ENCODE results near the gene CLTCL1. TPM values are rescaled to one million over a fixed set of nuclear protein-coding genes. Genes with fewer than 3 reads are reported as not detected.

The CLTCL1 gene
- total RNA-seq, 1 experiment from 2014 or later, result 7.1 TPM

DNA sequence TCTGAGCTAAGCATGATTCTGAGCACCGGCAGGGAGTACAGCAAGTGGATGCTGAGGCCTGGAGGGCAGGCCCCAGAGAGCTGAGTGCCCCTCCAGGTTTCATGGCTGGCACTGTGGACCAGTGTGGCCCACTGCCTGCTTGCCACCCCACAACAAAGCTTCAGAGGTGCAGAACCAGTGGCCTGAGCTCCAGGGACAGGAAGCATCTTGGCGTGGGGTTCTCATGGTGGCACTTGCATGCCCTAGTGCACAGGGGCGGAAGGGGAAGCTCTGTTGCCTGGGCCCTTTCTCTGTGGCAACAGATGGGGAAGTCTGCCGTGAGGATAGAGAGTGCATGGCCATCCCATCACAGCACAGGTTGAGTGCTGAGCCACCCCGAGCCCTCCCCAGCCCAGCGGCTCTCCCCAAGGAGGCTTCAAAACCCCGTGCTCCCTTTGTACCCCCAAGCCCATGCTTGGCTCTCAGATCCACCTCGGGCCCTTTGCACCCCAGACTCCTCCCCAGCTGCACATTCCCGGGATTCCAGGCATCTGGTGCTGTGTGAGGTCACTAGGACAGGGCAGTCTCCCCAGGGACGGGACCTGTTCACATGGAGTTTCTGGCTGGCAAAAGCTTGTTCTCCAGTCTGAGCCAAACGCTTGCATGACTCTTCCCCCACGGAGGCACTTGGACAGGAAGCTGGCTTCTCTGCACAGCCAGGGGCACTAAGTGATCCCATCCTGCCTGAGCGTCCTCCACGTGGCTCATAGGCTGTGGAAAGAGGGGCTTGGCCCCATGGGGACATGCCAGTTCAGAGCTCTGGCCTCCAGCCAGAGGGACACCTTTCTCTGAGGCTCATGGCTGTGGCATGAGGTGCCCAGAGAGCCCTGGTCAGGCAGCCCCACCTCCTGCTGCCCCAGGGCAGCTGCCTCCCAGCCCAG lies 117.2 kb downstream of the CLTCL1 start:
- no peak overlapping the region for H2AFZ ChIP-seq (ENCODE audit: low read depth, low read length, poor library complexity, severe bottlenecking)
- ChIA-PET RAD21 (ENCODE audit: low non-redundant PET in 1 of 2, low total read pairs in 2 of 2, uncharacterized antibody in 2 of 2, unreplicated experiment in 2 of 2) (no interaction called here), POLR2A (interaction anchor here (0.6 kb wide), 1 partner anchor 40 kb away, joined by 3 read pairs; no protein-coding TSS in a partner anchor), CTCF (interaction anchor here (1.0 to 1.5 kb wide), 2 partner anchors 30 to 455 kb away, joined by 3 to 4 read pairs; partner anchors contain the start of gene ESS2)
- H3K79me2 ChIP-seq (ENCODE audit: insufficient read depth, low read length), result peaks cover 62% of the 10 kb centered on the region
- H3K27ac ChIP-seq (ENCODE audit: low read depth, low read length), result peak overlapping the region; percentile 88
- H3K4me3 ChIP-seq (replicated peaks in 1 of 2; ENCODE audit: low read depth in 1 of 2, low read length in 2 of 2), result no peak overlapping the region
- peaks cover 11 to 70% of the 10 kb centered on the region in 2 experiments for H3K4me1 ChIP-seq (ENCODE audit: control insufficient read depth in 1 of 2, insufficient read depth in 2 of 2, low read length in 2 of 2)
- H3K4me2 ChIP-seq (ENCODE audit: low read length), result peak overlapping the region; percentile 99
- no peak for TF ChIP-seq YY1 (IDR thresholded peaks at IDR 0.05; ENCODE audit: extremely low read depth, insufficient replicate concordance, low read depth, low read length)
- no TSS peak for BruUV-seq (replicated peaks)
- no peaks in the 10 kb centered on the region for H3K36me3 ChIP-seq (ENCODE audit: control insufficient read depth in 1 of 2, insufficient read depth in 2 of 2, low read length in 2 of 2)
- H3K9ac ChIP-seq (ENCODE audit: low read length), result no peak overlapping the region; the same call in 1 of the 2 replicates
- ATAC-seq (no peak), DNase-seq (ENCODE audit: low read depth, low spot score) (no peak)
- intact Hi-C loops (cut with micrococcal nuclease), result no loop called here
- H3K27me3 ChIP-seq (ENCODE audit: insufficient read depth, low read length), result no peaks in the 10 kb centered on the region
- no peaks in the 10 kb centered on the region for H4K20me1 ChIP-seq (ENCODE audit: insufficient read depth)
- H3K9me3 ChIP-seq (ENCODE audit: control insufficient read depth in 1 of 2, insufficient read depth in 1 of 2, low read depth in 1 of 2, low read length in 2 of 2), result no peaks in the 10 kb centered on the region
- H3K9me2 ChIP-seq (ENCODE audit: insufficient read depth), result no peaks in the 10 kb centered on the region

DNA sequence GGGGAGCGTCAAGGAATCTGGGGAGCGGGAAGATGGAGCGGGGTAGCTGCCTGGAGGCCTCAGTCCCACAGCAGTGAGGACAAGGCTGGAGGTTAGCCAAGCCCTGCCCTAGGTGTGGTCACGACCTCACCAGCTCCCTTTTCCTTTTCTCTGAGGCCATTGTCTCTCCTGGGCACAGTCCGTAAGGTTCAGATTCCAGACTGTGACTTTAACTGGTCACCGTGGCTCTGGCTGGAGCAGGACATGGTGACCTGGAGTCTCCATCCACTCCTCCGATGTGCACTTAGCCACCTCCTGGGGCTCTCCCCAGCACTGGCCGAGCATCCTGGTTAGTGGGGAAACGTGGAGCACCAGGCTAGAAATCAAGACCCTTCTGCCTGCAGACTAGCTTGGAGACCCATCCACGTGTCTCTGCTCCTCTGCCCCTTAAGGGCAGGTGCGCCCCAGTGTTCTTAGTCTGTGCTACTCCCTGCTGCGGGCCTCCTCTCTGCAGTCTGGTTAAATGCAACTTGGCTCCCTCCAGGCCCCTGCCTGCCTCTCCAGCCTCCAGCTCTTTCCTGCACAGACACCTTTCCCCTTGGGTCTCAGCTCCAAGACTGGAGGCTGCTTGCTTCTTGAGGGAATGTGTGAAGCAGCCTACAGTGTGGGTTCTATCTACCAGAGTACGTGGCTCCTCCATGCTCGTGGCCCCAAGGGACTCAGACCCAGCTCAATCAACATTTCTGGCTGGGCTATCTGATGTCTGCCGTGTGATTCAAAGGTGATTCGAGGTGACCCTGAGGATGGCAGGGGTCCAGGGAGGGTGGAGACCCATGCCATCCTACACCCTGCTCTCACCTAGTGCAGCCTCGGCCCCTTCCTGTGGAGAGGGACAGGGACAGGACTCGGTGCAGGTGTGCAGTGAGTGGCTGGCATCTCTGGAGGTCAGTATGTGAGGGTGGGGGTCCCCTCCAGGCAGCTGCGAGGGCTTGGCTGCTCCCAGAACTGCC lies 118.2 kb downstream of the CLTCL1 start:
- TF ChIP-seq EGR1 (IDR thresholded peaks at IDR 0.05; ENCODE audit: low read depth) (no peak), SP1 (IDR thresholded peaks at IDR 0.05; ENCODE audit: low read depth) (no peak), ZFX (IDR thresholded peaks at IDR 0.05) (no peak), YY1 (IDR thresholded peaks at IDR 0.05; ENCODE audit: extremely low read depth, insufficient replicate concordance, low read depth, low read length) (no peak), SIN3A (IDR thresholded peaks at IDR 0.05; ENCODE audit: low read depth) (no peak)
- TF ChIP-seq, protein P1, sequence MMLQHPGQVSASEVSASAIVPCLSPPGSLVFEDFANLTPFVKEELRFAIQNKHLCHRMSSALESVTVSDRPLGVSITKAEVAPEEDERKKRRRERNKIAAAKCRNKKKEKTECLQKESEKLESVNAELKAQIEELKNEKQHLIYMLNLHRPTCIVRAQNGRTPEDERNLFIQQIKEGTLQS (IDR thresholded peaks at IDR 0.05), result no peak

More for the DNA sequence above, 118.2 kb downstream of the CLTCL1 start:
- ChIA-PET RAD21 (ENCODE audit: low non-redundant PET in 1 of 2, low total read pairs in 2 of 2, uncharacterized antibody in 2 of 2, unreplicated experiment in 2 of 2) (no interaction called here), POLR2A (no interaction called here), CTCF (interaction anchor here (1.0 to 1.5 kb wide), 2 partner anchors 29 to 456 kb away, joined by 3 to 4 read pairs; partner anchors contain the start of gene ESS2)
- ATAC-seq (no peak), DNase-seq (ENCODE audit: low read depth, low spot score) (no peak)
- intact Hi-C loops (cut with micrococcal nuclease), result no loop called here
- Histone ChIP-seq H3K27me3 (ENCODE audit: insufficient read depth, low read length) (peaks cover 6% of the 10 kb centered on the region; the same call in 1 of the 2 replicates), H3K79me2 (ENCODE audit: insufficient read depth, low read length) (peaks cover 62% of the 10 kb centered on the region), H3K4me2 (ENCODE audit: low read length) (peak overlapping the region; percentile 99), H3K9me2 (ENCODE audit: insufficient read depth) (no peaks in the 10 kb centered on the region), H3K9me3 (ENCODE audit: control insufficient read depth in 1 of 2, insufficient read depth in 1 of 2, low read depth in 1 of 2, low read length in 2 of 2) (no peaks in the 10 kb centered on the region), H3K27ac (ENCODE audit: low read depth, low read length) (peak overlapping the region; percentile 88), H3K4me3 (replicated peaks in 1 of 2; ENCODE audit: low read depth in 1 of 2, low read length in 2 of 2) (peak overlapping the region; percentile 98), H3K9ac (ENCODE audit: low read length) (peak overlapping the region; percentile 99), H3K4me1 (ENCODE audit: control insufficient read depth in 1 of 2, insufficient read depth in 2 of 2, low read length in 2 of 2) (peaks cover 11 to 66% of the 10 kb centered on the region in 2 experiments), H4K20me1 (ENCODE audit: insufficient read depth) (no peaks in the 10 kb centered on the region), H3K36me3 (ENCODE audit: control insufficient read depth in 1 of 2, insufficient read depth in 2 of 2, low read length in 2 of 2) (no peaks in the 10 kb centered on the region), H2AFZ (ENCODE audit: low read depth, low read length, poor library complexity, severe bottlenecking) (no peak overlapping the region)
- BruUV-seq (replicated peaks), result no TSS peak
